GM21529 (cell line): ENCODE results near the gene MIA.
"Not testable (repeated sequence)": the region's sequence is repeated elsewhere in the genome, so short reads cannot be mapped to it uniquely, and the experiment has no call there.

Source experiments
- ATAC-seq: cut with Tn5 transposase; IDR thresholded peaks from one replicate; pipeline ENCODE4 v1.9.1; 2021; ENCODE audit not compliant: unreplicated experiment

Gene MIA

DNA sequence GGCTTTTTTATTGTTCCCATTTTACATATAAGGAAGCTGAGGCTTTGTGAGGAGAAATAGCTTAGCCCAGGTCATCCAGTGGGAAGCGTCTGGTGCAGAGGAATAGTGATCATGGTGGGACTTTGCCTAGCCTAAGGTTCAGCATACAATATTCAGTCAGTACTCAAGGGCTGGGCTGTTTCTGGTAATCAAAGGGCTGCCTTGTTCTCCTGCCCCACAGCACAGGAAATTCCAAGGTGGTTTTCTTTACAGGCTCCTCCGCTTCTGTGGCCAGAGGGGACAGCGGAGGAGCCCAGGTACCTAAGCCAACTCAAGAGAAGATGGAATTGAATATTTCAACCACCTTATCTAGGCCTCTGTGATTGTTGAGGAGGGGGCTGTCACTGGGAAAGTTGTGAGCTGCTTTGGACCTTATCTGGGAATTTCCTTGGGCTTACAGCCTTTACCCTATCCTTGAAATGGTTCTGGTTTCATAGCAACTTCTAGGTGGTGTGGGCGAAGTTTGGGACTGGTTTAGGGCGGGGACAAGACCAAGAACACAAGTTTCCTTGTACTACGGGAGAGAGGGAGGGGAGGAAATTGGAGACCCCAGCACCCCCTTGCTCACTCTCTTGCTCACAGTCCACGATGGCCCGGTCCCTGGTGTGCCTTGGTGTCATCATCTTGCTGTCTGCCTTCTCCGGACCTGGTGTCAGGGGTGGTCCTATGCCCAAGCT is at the start of gene MIA:
Gene MIA (plus strand): TSS at position 606 of the 716 bp plus-strand sequence. CDS start 22 bp downstream, at position 628.
- no peak for ATAC-seq

DNA sequence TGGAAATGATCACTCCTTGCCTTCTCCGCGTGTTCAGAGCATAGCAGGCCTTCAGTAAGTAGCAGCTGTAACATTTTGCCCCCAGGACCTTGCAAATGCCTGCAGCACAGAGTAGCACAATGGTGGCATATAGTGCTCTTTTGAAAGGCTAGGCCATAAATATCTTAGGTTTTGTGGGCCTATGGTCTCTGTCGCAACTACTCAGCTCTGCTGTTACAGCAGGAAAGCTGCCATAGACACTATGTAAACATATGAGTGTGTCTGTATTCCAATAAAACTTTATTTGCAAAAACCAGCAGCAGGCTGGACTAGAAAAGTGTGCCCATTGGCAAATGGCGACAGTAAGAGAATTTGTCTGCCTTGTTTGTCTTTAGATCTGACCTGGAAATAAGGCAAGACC is 49.0 kb upstream of the MIA start:
- ATAC-seq = no peak

DNA sequence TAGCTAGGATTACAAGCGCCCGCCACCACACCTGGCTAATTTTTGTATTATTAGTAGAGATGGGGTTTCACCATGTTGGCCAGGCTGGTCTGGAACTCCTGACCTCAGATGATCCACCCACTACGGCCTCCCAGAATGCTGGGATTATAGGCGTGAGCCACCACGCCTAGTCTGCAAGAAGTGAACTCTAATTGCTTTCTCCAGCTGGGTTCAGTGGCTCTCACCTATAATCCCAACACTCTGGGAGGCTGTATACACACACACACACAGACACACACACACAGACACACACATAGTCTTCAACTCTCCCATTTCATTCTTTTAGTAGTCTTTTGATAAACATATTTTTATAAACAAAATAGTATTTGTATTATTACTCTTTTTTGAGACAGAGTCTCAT is 45.3 kb upstream of the MIA start:
- ATAC-seq = not testable (repeated sequence)

DNA sequence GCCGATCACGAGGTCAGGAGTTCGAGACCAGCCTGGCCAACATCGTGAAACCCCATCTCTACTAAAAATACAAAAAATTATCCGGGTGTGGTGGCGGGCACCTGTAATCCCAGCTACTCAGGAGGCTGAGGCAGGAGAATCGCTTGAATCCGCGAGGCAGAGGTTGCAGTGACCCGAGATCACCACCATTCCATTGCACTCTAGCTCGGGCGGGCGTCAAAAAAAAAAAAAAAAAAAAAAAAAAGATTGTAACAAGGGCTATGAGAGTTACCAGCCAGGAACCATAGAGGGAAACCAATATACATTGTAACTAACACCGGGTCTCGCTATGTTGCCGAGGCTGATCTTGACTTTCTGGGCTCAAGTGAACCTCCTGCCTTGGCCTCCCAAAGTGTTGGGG is 43.0 kb upstream of the MIA start:
- not testable (repeated sequence) for ATAC-seq

DNA sequence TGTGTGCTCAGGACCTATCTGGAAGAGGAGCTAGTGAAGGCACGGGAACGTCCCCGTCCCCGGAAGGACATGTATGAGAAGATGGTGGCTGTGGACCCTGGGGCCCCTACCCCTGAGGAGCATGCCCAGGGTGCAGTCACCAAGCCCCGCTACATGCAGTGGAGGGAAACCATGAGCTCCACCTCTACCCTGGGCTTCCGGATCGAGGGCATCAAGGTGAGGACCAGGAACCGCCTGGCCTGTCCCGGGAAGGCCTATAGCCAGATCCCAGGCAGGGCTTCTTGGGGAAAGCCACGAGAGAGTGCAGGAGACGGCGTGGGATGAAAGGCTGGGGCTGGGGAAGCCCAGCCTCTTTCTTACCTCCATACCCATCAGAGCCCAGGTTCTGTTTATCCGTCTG is 42.2 kb upstream of the MIA start:
- no peak for ATAC-seq

DNA sequence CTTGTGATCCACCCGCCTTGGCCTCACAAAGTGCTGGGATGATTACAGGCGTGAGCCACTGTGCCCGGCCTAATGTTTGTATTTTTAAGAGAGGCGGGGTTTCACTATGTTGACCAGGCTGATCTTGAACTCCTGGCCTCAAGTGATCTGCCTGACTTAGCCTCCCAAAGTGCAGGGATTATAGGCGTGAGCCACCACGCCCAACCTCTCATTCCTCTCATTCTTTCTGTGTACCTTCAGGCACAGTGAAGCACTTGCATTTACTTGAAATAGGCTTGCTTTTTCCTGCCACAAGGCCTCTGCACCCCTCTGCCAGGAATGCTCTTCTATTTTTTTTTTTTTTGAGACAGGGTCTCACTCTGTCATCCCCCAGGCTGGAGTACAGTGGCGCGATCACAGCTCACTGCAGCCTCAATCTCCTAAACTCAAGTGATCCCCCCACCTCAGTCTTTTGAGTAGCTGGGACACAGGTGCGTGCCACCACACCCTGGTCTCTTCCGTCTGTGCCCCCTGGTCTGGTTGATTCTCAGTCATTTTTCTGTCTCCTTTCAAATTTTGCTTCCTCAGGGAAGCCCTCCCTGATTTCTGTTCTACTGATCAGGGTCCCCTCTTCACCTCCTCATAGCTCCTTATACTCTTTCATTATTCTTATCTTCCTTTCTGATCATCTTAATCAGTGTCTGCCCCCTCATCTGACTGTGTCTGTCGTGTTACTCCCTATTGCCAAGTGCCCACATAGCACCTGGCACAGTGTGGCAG is 40.1 kb upstream of the MIA start:
- no peak for ATAC-seq

DNA sequence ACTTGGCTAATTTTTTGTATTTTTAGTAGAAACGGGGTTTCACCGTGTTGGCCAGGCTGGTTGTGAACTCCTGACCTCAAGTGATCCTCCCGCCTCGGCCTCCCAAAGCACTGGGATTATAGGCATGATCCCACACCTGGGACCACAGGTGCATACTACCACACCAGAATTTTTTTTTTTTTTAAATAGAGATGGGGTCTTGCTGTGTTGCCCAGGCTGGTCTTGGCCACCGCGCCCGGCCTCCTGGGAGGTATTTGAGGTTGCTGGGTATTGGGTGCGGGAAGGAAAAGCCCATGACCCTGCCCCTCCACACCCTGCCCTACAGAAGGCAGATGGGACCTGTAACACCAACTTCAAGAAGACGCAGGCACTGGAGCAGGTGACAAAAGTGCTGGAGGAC is 38.7 kb upstream of the MIA start:
- no peak for ATAC-seq

DNA sequence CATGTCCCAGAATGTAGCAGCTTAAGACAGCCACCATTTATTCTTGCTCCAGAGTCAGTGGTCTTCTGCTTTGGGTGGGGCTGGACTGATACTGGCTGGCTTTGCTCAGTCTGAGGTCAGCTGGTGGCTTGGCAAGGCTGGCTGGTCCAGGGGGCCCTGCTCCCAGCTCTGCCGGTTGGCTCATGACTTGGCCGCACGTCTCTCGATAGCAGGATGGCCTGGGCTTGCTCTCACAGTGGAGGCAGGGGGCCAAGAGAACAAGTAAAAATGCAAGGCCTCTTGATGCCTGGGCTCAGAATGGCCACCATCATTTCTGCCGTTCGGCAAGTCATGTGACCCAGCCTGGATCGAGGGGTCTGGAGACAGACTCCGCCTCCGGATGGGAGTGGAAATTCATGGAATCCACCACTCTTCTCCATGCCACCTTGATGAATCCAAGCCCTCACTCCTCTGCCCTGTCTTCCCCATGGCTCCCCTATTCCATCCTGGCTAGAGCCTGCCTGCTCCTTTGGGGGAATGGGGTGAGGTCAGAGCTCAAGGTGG is 38.1 kb upstream of the MIA start:
- no peak for ATAC-seq

DNA sequence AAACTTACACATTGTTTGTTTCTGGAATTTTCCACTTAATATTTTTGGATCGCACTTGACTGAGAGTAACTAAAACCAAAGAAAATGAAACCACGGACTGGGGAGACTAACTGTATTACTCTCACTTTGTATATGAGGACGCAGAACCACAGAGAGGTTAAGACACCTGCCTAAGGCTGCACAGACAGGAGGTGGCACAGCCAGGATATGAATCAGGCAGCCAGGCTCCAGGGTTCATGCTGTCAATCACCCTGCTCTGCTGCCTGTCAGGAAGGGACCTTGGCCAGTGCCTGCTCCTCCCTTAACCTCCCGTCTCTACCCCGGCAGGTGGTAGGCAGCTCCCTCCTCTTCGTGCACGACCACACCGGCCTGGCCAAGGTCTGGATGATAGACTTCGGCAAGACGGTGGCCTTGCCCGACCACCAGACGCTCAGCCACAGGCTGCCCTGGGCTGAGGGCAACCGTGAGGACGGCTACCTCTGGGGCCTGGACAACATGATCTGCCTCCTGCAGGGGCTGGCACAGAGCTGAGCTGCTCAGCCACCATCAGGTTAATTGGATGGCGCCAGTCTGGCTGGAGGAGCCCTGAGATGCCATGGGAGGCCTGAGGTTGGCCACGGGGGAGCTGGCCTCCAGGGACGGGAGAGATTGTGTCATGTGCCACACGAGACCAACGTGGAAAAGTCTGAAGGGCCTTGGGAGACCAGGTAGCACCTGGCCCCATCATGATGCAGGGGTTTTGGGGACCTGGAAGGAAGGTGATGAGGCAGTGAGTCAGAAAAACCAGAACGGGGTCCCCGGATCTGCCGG is 36.1 kb upstream of the MIA start:
- ATAC-seq = no peak

DNA sequence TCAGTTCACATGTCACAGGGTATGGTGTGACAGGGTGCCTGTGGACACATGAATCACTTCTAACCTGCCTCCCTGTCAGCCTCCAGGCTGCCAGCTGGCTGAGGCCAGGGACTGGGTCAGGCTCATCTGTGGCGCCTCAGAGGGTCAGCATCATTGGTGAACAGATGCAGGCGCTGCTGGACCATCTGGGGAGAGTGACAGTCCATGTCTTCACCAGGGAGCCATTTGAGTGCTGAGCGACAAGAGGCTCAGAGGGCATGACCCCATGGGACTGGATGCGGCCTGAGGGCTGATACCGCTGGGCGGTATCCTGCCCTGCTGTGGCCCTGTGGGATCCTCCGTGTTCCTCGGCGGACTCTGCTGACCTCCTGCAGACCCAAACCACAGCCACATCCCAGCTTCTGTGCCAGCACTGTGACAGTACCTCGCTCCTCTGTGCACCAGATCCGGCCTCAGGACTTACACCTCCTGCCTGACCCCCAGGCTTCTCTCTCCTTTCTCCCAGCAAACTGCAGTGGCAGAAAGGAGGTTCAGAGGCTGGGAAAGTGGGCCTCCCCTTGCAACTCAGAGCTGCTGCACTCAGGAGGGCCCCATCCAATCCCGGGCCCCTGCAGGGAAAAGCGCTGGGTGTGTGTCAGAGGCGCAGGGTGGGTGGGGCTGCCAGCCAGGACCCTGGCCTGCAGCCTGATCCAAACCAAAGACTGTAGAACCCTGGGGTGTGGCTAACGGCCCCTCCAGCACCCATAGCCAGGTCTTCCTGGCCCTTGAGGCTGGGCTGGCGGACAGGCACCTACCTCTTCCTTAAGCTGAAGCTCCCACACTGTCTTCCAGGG is 35.2 kb upstream of the MIA start:
- ATAC-seq = no peak

DNA sequence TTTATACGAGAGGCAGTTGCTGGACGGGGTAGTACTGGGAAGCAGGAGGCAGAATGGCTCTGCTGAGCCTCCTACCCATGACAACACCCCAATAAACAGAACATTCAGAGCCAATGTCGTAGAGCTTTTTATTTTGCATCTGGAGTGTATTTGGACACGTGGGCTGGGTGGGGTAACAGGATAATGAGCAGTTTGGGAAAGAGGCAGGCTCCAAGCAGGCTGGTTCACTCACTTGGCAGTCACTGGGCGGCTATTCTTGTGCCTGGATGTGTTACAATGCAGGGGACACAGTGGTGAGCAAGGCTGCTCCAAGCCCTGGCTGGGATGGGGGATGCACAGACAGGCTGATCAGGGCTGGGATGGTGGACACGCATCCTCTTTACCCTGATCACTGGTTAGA is 34.6 kb upstream of the MIA start:
- no peak for ATAC-seq

DNA sequence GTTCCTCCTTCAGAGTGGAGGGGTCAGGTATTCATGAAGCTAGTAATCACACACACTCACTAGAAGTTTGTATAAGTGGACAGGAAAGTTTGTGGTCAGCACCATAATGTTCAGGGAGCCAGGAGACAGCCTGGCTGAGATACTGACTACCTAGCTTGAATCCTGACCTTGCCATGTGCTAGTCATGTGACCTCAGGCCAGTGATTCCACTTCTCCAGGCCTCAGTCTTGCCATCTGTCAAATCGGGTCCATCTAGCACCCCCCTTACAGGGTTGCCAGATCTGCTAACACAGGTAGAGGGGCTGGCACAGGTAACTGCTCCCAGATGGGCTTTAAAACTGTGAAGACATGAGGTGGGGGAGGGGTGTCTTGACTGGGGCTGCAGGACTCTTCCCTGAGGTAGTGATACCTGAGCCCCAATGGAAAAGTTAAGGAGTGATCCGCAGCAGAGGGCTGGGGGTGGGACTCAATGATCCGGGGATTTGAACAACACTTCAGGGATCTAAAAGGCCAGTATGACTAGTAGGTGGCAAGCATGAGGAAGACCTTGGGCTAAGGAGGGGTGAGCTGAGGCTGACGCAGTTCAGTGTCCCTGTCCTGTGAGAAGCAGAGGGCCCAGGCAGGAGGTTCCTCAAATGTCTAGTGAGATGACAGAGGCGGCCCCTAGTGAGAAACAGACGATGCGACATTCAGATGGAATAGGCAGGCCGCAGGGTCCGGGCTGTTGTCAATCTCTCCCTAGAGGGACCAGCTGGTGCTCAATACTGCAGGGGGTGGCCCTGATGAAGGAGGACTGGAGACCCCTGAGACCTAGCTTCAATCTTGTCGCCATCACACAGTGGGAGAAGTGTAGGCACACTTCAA is 33.6 kb upstream of the MIA start:
- ATAC-seq = no peak

DNA sequence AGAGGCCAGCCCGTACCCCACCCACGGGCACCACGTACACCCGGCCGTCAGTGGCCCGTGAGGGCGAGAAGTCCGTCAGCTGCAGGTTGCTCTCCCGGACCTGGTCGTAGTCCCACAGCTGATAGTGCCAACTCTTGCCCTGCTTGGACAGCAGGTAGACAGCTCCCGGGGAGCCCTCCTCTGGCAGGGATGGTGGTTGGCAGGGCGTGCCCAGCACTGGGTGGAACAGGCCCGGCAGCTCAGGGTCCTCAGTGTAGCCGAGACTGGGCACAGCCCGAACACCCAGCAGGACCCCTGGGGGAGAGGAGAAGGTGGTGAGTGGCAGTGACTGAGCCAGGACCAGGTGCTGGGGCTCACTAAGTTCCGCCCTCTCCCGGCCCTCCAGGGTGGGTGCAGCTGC is 32.8 kb upstream of the MIA start:
- no peak for ATAC-seq

DNA sequence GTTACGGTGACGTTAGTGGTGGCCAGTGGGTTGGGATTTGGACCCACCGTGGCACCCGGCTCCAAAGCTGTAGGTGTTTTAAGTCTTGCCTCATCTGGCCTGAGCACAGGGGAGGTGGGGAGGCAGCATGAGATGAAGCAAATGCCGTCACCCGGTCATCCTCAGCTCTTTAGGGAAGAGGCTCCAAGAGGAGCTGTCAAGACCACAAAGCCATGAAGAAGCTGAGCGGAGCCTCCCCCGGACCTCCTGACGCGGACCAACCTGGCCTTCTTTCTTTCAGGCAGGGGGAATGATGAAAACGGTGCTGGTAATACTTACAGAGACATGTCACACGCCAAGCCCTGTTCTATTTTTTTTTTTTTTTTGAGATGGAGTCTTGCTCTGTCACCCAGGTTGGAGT is 32.4 kb upstream of the MIA start:
- no peak for ATAC-seq

DNA sequence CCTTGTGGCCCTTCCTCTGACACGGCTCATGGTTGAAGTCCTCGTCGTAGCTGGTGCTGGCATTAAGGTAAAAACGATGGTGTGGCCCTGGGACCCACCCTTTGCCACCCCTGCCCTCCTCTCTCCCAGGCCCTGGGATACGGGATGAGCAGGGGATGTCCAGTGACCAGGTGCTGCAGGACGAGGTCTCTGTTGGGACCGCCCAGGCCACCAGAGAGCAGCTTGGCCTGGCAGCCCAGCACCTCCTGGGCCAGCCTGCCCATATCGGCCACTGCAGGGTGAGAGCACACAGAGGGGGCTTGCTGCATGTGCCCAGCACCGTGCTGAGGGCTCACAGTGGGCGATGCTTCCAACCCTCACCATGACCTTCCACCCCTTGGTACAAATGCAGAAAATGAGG is 31.4 kb upstream of the MIA start:
- ATAC-seq = no peak

DNA sequence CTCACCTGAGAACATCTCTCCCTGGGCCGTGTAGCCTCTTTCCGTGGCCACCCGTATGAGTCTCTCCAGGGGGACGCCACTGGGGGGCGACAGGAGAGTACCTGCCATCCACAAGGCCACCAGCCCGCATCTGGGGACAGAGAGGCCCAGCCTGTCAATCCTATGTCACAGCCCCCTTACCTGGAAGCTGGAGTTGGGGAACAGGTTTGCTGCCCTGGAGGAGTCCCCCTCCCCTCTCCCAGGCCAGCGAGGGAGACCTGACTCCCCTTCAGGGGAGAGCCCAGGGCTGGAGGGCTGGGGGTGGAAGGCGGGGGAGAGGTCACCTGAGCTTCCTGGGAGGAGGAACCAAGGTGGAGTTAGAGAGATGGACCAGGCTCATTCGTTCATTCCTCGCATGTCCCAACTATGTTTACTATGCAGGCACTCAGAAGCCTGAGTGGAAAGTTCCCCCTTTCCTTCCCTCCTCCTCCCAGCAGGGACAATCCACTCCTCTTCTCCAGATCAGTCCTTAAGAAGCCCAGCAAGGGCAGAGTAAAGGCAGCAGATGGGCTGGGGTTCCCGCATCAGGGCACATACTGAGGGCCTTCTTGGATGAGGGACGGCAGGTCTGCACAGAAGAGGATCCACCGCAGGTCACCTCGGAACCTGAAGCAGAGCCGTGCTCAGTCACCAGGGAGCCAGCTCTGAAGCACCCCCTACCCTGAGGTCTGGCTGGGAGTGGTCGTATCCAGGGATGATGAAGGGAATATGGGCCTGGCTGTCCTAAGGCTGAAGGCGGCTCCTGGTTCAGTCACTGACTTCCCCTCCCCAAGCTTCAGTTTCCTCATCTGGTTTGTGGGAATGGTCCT is 30.5 kb upstream of the MIA start:
- no peak for ATAC-seq

DNA sequence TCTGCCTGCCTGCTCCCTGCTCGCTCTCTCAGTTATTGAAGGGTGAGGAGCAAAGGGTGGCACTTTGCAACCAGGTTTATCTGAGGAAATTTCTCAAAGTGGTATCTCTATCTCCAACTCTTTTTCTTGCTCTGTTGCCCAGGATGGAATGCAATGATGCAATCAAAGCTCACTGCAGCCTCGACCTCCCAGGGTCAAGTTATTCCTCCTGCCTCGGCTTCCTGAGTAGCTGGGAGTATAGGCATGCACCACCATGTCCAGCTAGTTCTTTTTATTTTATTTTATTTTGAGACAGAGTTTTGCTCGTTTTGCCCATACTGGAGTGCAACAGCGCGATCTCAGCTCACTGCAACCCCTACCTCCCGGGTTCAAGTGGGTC is 29.9 kb upstream of the MIA start:
- ATAC-seq = no peak

DNA sequence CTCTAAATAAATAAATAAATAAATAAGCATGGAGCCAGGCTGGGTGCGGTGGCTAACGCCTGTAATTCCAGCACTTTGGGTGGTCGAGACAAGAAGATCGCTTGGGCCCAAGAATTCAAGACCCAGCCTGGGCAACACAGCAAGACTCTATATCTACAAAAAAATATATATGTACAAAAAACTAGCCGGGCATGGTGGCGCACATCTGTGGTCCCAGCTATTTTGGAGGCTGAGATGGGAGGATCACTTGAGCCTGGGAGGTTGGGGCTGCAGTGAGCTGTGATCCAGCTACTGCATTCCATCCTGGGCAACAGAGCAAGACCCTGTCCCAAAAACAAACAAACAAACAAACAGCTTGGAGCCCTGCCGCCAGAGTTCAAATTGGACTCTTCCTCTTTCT is 27.8 kb upstream of the MIA start:
- ATAC-seq = no peak
